ENCODE data around the gene CUBN. TPM values are rescaled to one million over a fixed set of nuclear protein-coding genes. Genes with fewer than 3 reads are reported as not detected.
"Not testable (repeated sequence)": the region's sequence is repeated elsewhere in the genome, so short reads cannot be mapped to it uniquely, and the experiment has no call there.

CUBN gene
- total RNA-seq, 1 experiment from 2014 or later: 0.07 TPM

GRCh38 chr10:16828701-16829175 is 300.9 kb downstream of the CUBN start:
- ChIA-PET POLR2A (ENCODE audit: unreplicated experiment) (no interaction called here), CTCF (interaction anchor here (0.6 to 1.4 kb wide), 5 partner anchors 8 to 428 kb away, joined by 3 to 7 read pairs (median 5); no protein-coding TSS in a partner anchor)
- Histone ChIP-seq H3K79me2 (ENCODE audit: low read depth) (no peaks in the 10 kb centered on the region), H3K9me2 (ENCODE audit: insufficient read depth) (no peaks in the 10 kb centered on the region), H3K4me3 (no peak overlapping the region), H3F3A (ENCODE audit: insufficient read depth, low read depth) (no peaks in the 10 kb centered on the region), H3K27me3 (ENCODE audit: insufficient read depth, low read depth) (no peaks in the 10 kb centered on the region), H2AFZ (no peak overlapping the region), H4K20me1 (ENCODE audit: insufficient read depth) (no peaks in the 10 kb centered on the region), H3K4me2 (no peak overlapping the region), H3K36me3 (ENCODE audit: low read depth) (no peaks in the 10 kb centered on the region), H3K9me3 (ENCODE audit: insufficient read depth, low read depth) (no peaks in the 10 kb centered on the region), H3K4me1 (replicated peaks; ENCODE audit: insufficient read depth) (no peaks in the 10 kb centered on the region), H3K27ac (no peak overlapping the region)
- BruUV-seq (replicated peaks): no TSS peak
- intact Hi-C loops (cut with micrococcal nuclease; ENCODE audit: unreplicated experiment): loop anchor here (1.0 to 10.0 kb wide), 6 partner anchors 15 to 1389 kb away; partner anchors contain the start of gene ST8SIA6
- no peak for DNase-seq
- no peak for TF ChIP-seq CTCF (conservative IDR thresholded peaks at IDR 0.05)
- TF ChIP-seq EZH2 (IDR thresholded peaks at IDR 0.05; ENCODE audit: low read depth): no peak

DNA sequence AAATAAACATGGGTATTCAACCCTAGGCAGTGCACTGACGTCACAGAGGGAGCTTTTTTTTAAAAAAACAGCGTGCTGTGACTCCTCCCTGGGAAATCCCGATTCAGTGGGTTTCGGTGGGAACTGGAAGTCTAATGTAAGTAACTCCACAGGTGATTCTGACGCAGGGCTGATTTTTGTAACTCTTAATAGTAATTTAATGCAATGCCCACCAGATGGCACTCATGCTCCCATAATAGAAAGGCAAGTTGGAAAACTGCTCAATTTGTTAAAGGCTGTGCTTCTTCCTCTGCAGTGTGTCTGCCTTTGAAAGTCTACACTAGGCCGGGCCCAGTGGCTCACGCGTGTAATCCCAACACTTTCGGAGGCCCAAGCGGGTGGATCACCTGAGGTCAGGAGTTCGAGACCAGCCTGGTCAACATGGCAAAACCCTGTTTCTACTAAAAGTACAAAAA is 301.5 kb downstream of the CUBN start:
- H3K9me3 ChIP-seq (ENCODE audit: insufficient read depth, low read depth): no peaks in the 10 kb centered on the region
- no peak overlapping the region for H3K27ac ChIP-seq
- no peak overlapping the region for H2AFZ ChIP-seq
- ChIA-PET POLR2A (ENCODE audit: unreplicated experiment) (no interaction called here), CTCF (interaction anchor here (0.5 to 1.4 kb wide), 5 partner anchors 103 to 970 kb away, joined by 3 to 7 read pairs (median 3); no protein-coding TSS in a partner anchor)
- no peaks in the 10 kb centered on the region for H3K27me3 ChIP-seq (ENCODE audit: insufficient read depth, low read depth)
- no peaks in the 10 kb centered on the region for H3F3A ChIP-seq (ENCODE audit: insufficient read depth, low read depth)
- no TSS peak for BruUV-seq (replicated peaks)
- TF ChIP-seq EZH2 (IDR thresholded peaks at IDR 0.05; ENCODE audit: low read depth): no peak
- peak; percentile 64 for TF ChIP-seq CTCF (conservative IDR thresholded peaks at IDR 0.05)
- H3K36me3 ChIP-seq (ENCODE audit: low read depth): no peaks in the 10 kb centered on the region
- no peaks in the 10 kb centered on the region for H3K79me2 ChIP-seq (ENCODE audit: low read depth)
- no peak overlapping the region for H3K4me3 ChIP-seq
- H4K20me1 ChIP-seq (ENCODE audit: insufficient read depth): no peaks in the 10 kb centered on the region
- peak; percentile 50 to 52 for DNase-seq
- H3K9me2 ChIP-seq (ENCODE audit: insufficient read depth): no peaks in the 10 kb centered on the region
- intact Hi-C loops (cut with micrococcal nuclease; ENCODE audit: unreplicated experiment): loop anchor here (1.0 to 10.0 kb wide), 6 partner anchors 15 to 1389 kb away; partner anchors contain the start of gene ST8SIA6
- H3K4me1 ChIP-seq (replicated peaks; ENCODE audit: insufficient read depth): no peaks in the 10 kb centered on the region
- H3K4me2 ChIP-seq: no peak overlapping the region

- H3K27me3 ChIP-seq (ENCODE audit: insufficient read depth, low read depth); H4K20me1 ChIP-seq (ENCODE audit: insufficient read depth); H3K36me3 ChIP-seq (ENCODE audit: low read depth); H3K4me2 ChIP-seq; H3F3A ChIP-seq (ENCODE audit: insufficient read depth, low read depth); POLR2A ChIA-PET (ENCODE audit: unreplicated experiment); H3K4me1 ChIP-seq (replicated peaks; ENCODE audit: insufficient read depth); H3K27ac ChIP-seq; DNase-seq; H3K9me3 ChIP-seq (ENCODE audit: insufficient read depth, low read depth); H2AFZ ChIP-seq; H3K9me2 ChIP-seq (ENCODE audit: insufficient read depth); H3K4me3 ChIP-seq; BruUV-seq (replicated peaks); H3K79me2 ChIP-seq (ENCODE audit: low read depth): not testable (repeated sequence)
- intact Hi-C loops (cut with micrococcal nuclease; ENCODE audit: unreplicated experiment): loop anchor here (5.0 to 10.0 kb wide), 3 partner anchors 627 to 1390 kb away; partner anchors contain the start of gene ST8SIA6
- CTCF ChIA-PET: interaction anchor here (0.5 to 1.4 kb wide), 4 partner anchors 403 to 971 kb away, joined by 3 to 6 read pairs (median 3); no protein-coding TSS in a partner anchor
These were observed 302.1 kb downstream of the CUBN start for GRCh38 chr10:16827474-16827873.
